Endodermal cell (in vitro differentiated cells): ENCODE data around the gene TBCD. TPM values are rescaled to one million over a fixed set of nuclear protein-coding genes. Genes with fewer than 3 reads are reported as not detected.

Experiments used
- DNase-seq: peaks from one replicate; pipeline ENCODE4 v3.0.0-alpha.2; 2017
- H3K27ac ChIP-seq: 2 replicates; pipeline ENCODE4 v1.5.1; 2013; ENCODE audit warnings: mild to moderate bottlenecking, low read depth, low read length, moderate library complexity
- H3K27me3 ChIP-seq: 2 replicates; pipeline ENCODE4 v1.6.1; 2013; ENCODE audit warnings: mild to moderate bottlenecking, low read length, moderate library complexity; ENCODE audit not compliant: insufficient read depth, control insufficient read depth, poor library complexity, severe bottlenecking
- H3K36me3 ChIP-seq: 2 replicates; pipeline ENCODE4 v1.7.0; 2013; ENCODE audit warnings: mild to moderate bottlenecking, low read length, moderate library complexity; ENCODE audit not compliant: control insufficient read depth, insufficient read depth
- H3K4me1 ChIP-seq: one replicate; pipeline ENCODE4 v1.7.0; 2013; ENCODE audit warnings: low read length; ENCODE audit not compliant: control insufficient read depth, insufficient read depth
- H3K4me3 ChIP-seq: 2 replicates; pipeline ENCODE4 v1.5.1; 2013; ENCODE audit warnings: mild to moderate bottlenecking, low read length, moderate library complexity
- H3K9ac ChIP-seq: 2 replicates; pipeline ENCODE4 v1.6.1; 2013; ENCODE audit warnings: mild to moderate bottlenecking, low read length, moderate library complexity; ENCODE audit not compliant: poor library complexity, severe bottlenecking; ENCODE audit errors: extremely low read depth
- H3K9me3 ChIP-seq: 2 replicates; pipeline ENCODE4 v1.6.1; 2013; ENCODE audit warnings: mild to moderate bottlenecking, low read length, moderate library complexity; ENCODE audit not compliant: control insufficient read depth
- H3K27ac Mint-ChIP-seq: 2 replicates; pipeline ENCODE4 v1.8.0; 2020; ENCODE audit warnings: mixed read lengths
- H3K27me3 Mint-ChIP-seq: 2 replicates; pipeline ENCODE4 v1.8.0; 2021; ENCODE audit warnings: mild to moderate bottlenecking, mixed read lengths; ENCODE audit not compliant: insufficient read depth
- H3K36me3 Mint-ChIP-seq: 2 replicates; pipeline ENCODE4 v1.8.0; 2020; ENCODE audit warnings: low read depth, mixed read lengths
- H3K4me1 Mint-ChIP-seq: 2 replicates; pipeline ENCODE4 v1.8.0; 2020; ENCODE audit warnings: mixed read lengths
- H3K4me3 Mint-ChIP-seq: 2 replicates; pipeline ENCODE4 v1.8.0; 2020; ENCODE audit warnings: mild to moderate bottlenecking, moderate library complexity, mixed read lengths
- H3K9me3 Mint-ChIP-seq: 2 replicates; pipeline ENCODE4 v1.8.0; 2020; ENCODE audit warnings: mild to moderate bottlenecking, mixed read lengths
- CTCF ChIP-seq: fragments of 200-600 bp; sonication (generic); conservative IDR thresholded peaks from 2 replicates; pipeline ENCODE4 v1.5.0; 2021; ENCODE audit warnings: antibody characterized with exemption, mild to moderate bottlenecking
- WGBS, 2 experiments: methylation state at CpG; one replicate each; pipeline versions ENCODE4 v1.1.5 to v1.1.7; 2013; ENCODE audit warnings: missing lambda C conversion rate in 2 of 2, mixed read lengths in 1 of 2; ENCODE audit not compliant: insufficient coverage in 1 of 2, insufficient read length in 1 of 2; 5-methylcytosine and 5-hydroxymethylcytosine counted together
- total RNA-seq, 2 donors: library from RNA; stranded (reverse); fragmentation: NEBNext Ultra II Directional in 1 of 2; extraction: Animal tissue kit (Norgen Biotek cat#: 25700) in 1 of 2; gene quantifications; 2 replicates in 1 of 2; 3 replicates in 1 of 2; pipeline ENCODE4 v1.2.1, GENCODE V29; 2021

The TBCD gene
- total RNA-seq, 2 donors from 2014 or later: 107 TPM

- Histone ChIP-seq H3K27ac (no peak overlapping the region), H3K9me3 (peaks cover 9% of the 10 kb centered on the region), H3K4me3 (no peak overlapping the region), H3K36me3 (peaks cover 19% of the 10 kb centered on the region), H3K27me3 (no peaks in the 10 kb centered on the region), H3K9ac (no peak overlapping the region), H3K4me1 (no peaks in the 10 kb centered on the region)
- no peak for DNase-seq
- H3K27me3 Mint-ChIP-seq: peaks cover 3% of the 10 kb centered on the region
- 94 to 98% methylated on average over 8 to 9 of the region's 13 CpGs for WGBS, 2 experiments
- no peaks in the 10 kb centered on the region for H3K9me3 Mint-ChIP-seq
- no peak overlapping the region for H3K4me3 Mint-ChIP-seq
- H3K27ac Mint-ChIP-seq: no peak overlapping the region
- H3K4me1 Mint-ChIP-seq: no peaks in the 10 kb centered on the region
- TF ChIP-seq CTCF: no peak
- H3K36me3 Mint-ChIP-seq: peaks cover 38% of the 10 kb centered on the region
Observed at GRCh38 chr17:82732118-82732743, 19.6 kb upstream of the TBCD start.

- no peaks in the 10 kb centered on the region for H3K4me1 Mint-ChIP-seq
- no peak within 1 kb of the TSS for H3K27ac ChIP-seq
- H3K36me3 ChIP-seq: peaks cover 35% of the 10 kb centered on the region
- peaks cover 13% of the 10 kb centered on the region for H3K9me3 Mint-ChIP-seq
- peaks cover 41% of the 10 kb centered on the region for H3K36me3 Mint-ChIP-seq
- H3K27me3 Mint-ChIP-seq: peaks cover 3% of the 10 kb centered on the region
- TF ChIP-seq CTCF: no peak
- WGBS, 2 experiments: 9 to 26% methylated on average over 28 to 101 of the region's 101 CpGs
- H3K4me3 Mint-ChIP-seq: peak within 1 kb of the TSS; percentile 67
- H3K27me3 ChIP-seq: no peaks in the 10 kb centered on the region
- no peaks in the 10 kb centered on the region for H3K4me1 ChIP-seq
- peaks cover 16% of the 10 kb centered on the region for H3K9me3 ChIP-seq
- peak within 1 kb of the TSS; percentile 86 for H3K4me3 ChIP-seq
- peak within 1 kb of the TSS; percentile 58 for H3K27ac Mint-ChIP-seq
- peak; percentile 93 for DNase-seq
- H3K9ac ChIP-seq: peak within 1 kb of the TSS; percentile 72
Observed at GRCh38 chr17:82734987-82735866, 16.6 kb upstream of the TBCD start, which contains the start of gene FN3K. Gene FN3K, plus strand, starts transcription at chr17:82735615. Its CDS starts 22 bp downstream, at chr17:82735637.

- Histone ChIP-seq H3K4me1 (no peaks in the 10 kb centered on the region), H3K27me3 (no peaks in the 10 kb centered on the region), H3K9me3 (peaks cover 30% of the 10 kb centered on the region), H3K27ac (no peak overlapping the region), H3K4me3 (peak overlapping the region; percentile 86), H3K9ac (no peak overlapping the region), H3K36me3 (peaks cover 49% of the 10 kb centered on the region)
- Mint-ChIP-seq H3K36me3 (peaks cover 52% of the 10 kb centered on the region), H3K27me3 (peaks cover 3% of the 10 kb centered on the region), H3K4me1 (no peaks in the 10 kb centered on the region), H3K9me3 (peaks cover 26% of the 10 kb centered on the region), H3K4me3 (peak overlapping the region; percentile 67), H3K27ac (no peak overlapping the region)
- TF ChIP-seq CTCF: no peak
- WGBS, 2 experiments: 92 to 93% methylated on average over 11 to 18 of the region's 18 CpGs
- no peak for DNase-seq
Observed at GRCh38 chr17:82736511-82737185, 15.2 kb upstream of the TBCD start.
